ENCODE results near the gene NAGLU.
A peak's percentile ranks its signal among the peaks of the same experiment; 100 is the strongest.
"Not testable (repeated sequence)": the region's sequence is repeated elsewhere in the genome, so short reads cannot be mapped to it uniquely, and the experiment has no call there.

The NAGLU gene

DNA sequence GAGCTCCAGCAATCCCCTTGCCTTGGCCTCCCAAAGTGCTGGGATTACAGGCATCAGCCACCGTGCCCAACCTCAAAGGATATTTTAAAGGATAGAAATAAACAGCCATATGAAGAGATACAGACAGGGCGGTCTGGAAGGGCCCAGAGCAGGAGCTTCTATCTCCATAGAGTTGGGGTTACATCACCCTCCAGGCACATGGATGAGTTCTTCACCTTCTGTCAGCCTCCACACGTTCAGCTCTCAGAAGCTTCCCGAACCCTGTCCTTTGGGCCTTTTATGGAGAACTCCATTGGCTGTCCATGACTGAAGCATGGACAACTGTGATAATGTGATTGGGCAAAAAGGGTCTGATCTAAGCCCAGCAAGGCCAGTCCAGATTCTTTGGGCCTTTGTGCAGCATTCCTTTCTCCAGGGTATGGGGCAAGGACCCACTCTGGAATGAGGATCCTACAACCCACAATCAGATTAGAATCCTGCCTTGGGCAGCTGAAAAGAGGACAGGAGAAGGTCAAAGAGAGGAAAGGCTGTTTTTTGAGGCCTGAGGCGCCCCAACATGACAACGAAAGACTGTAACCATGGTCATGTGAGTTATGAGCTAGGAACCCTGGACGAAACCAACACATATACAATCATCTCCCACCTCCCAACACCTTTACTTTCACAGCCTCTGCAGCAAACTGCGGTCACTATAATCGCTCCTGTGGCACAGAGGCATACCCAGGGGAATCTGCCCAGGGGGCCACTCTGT, 9.9 kb downstream of the NAGLU start:
- not testable (repeated sequence) for DNase-seq

- DNase-seq = no peak
Observed at GRCh38 chr17:42547001-42547461, 11.0 kb downstream of the NAGLU start.

GRCh38 chr17:42547698-42548069, 11.6 kb downstream of the NAGLU start:
- no peak for DNase-seq

DNA sequence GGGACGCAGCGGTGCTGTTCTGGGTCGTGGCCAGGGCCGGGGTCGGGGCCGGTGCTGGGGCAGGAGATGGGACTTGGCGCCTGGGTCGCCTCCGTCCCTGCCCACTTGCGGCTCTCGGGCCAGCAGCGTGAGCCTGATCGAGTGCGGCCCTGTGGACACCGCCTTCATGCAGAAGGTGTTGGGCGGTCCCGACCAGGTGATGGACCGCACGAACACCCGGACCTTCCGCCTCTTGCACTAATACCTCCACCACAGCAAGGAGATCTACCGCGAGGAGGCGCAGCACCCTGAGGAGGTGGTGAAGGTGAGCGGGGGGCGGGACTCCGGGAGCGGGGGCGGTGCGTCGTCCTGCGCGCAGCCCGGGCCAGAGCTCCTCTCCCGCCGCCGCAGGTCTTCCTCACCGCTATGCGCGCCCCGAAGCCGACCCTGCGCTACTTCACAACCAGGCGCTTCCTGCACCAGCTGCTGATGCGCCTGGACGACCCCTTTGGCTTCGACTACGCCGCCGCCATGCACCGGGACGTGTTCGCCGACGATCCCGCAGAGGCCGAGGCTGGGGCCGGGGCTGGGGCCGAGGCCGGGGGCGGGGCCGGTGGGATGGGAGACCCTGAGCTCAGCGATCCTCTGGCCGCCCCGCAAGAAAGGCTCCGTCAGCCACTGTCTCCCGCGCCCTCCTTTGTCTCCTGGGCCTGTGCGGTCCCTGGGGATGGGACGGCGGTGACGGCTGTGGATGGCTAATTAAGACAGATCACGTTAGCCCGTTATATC, 12.2 kb downstream of the NAGLU start:
- DNase-seq = peak in 1 of 14 donors; percentile 48

DNA sequence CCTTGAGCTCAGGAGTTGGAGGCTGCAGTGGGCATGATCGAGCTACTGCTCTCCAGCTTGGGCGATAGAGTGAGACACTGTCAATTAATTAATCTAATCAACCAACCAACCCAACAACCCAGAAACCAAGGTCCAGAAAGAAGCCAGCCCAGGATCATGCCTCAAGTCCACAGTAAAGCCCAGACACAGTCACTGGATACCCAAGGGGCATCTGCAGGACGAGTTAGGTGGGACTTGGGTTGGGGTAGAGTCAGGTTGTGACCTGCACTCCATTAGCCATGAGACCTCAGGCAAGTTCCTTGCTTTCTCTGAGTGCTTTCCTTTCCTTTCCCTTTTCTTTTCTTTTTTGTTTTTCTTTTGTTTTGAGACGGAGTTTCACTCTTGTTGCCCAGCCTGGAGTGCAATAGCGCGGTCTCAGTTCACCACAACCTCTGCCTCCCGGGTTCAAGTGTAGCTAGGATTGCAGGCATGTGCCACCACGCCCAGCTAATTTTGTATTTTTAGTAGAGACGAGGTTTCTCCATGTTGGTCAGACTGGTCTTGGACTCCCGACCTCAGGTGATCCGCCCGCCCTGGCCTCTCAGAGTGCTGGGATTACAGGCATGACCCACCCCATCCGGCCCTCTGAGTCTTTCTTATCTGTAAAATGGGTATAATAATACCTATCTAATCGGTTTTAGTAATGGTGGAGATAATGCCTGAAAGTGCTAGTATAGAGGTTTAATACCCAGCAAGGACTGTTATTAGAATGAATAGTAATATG, 13.1 kb downstream of the NAGLU start:
- DNase-seq = no peak

DNA sequence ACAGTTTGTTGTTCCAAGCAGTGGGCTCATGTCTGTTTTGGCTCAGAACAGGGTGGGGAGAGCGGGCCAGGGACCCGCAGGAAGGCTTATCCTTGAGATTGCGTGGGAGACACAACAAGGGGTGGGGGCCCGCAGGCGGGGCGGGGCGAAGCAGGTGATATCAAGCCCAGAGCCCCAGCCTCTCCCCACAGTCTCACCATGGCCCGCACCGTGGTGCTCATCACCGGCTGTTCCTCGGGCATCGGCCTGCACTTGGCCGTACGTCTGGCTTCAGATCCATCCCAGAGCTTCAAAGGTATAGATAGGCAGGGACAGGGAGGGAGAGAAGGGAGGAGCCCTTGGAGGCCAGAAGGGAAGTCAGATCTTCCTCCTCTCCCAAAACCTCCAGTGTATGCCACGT, 16.7 kb downstream of the NAGLU start, which contains the start of gene HSD17B1:
HSD17B1 (plus strand) TSS at position 188 of the 400 bp plus-strand sequence; CDS start at position 199, 11 bp downstream.
- DNase-seq = not testable (repeated sequence)

DNA sequence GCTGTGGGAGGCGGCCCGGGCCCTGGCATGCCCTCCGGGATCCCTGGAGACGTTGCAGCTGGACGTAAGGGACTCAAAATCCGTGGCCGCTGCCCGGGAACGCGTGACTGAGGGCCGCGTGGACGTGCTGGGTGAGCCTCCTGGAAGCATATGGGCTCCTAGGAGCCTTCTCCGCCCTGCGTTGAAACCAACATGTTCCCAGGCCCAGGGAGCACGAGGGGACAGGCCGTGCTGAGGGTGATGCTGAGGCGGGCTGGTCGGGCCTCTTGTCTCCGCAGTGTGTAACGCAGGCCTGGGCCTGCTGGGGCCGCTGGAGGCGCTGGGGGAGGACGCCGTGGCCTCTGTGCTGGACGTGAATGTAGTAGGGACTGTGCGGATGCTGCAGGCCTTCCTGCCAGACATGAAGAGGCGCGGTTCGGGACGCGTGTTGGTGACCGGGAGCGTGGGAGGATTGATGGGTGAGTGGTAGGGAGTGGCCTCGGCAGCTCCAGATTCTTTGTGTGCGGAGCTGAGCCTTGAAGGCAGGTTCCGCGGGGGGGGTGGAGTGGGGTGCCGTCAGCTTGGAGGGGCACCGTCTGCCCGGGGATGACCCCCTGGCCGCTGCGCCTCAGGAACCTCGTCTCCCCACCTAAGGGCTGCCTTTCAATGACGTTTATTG, 17.2 kb downstream of the NAGLU start:
- no peak for DNase-seq

DNA sequence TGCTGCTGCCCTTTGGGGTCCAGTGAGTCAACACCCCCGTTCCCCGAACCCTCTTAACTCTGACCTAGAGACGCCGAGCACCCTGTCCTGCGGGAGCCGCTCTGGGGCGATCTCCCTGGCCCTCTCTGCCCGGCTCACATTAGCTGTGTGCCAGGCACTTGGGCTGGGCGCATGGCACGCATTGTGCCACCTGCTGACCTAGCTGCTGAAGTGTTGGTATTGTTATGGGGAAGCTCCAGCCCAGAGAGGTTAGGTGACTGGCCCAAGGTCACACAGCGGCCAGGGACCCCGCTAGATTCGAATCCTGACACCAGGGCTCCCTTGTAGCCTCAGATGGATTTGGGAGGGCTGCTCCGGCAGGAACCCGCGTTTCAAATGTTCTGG, 17.8 kb downstream of the NAGLU start:
- no peak for DNase-seq

- peak; percentile 11 to 86 (median 70) for DNase-seq
Observed at GRCh38 chr17:42554250-42555121, 18.4 kb downstream of the NAGLU start.

DNA sequence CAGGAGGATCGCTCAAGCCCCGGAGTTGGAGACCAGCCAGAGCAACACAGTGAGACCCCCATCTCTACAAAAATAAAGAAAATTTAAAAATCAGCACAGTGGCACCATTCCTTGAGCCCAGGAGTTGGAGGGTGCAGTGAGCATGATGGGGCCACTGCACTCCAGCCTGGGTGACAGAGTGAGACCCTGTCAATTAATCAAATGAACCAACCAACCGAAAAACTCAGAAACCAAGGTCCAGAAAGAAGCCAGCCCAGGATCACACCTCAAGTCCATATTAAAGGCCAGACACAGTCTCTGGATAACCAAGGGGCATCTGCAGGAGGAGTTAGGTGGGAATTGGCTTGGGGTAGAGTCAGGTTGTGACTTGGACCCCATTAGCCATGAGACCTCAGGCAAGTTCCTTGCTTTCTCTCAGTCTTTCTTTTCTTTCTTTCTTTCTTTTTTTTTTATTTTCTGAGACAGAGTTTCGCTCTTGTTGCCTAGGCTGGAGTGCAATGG, 19.1 kb downstream of the NAGLU start:
- no peak for DNase-seq

GRCh38 chr17:42555961-42556617, 20.0 kb downstream of the NAGLU start:
- DNase-seq = not testable (repeated sequence)

DNA sequence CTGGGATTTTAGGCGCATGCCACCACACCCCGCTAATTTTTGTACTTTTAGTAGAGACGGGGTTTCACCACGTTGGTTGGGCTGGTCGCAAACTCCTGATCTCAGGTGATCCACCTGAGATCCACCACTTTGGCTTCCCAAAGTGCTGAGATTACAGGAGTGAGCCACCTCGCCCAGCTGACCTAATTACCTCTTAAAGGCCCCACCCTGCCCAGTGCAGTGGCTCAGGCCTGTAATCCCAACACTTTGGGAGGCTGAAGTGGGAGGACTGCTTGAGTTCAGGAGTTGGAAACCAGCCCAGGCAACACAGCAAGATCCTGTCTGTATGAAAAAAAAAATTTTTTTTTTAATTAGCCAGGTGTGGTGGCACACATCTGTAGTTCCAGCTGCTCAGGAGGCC, 23.0 kb downstream of the NAGLU start:
- DNase-seq = no peak

GRCh38 chr17:42560246-42560645, 24.2 kb downstream of the NAGLU start:
- no peak for DNase-seq

- peak; percentile 23 to 93 (median 90) for DNase-seq
Observed at GRCh38 chr17:42561897-42562387, 25.9 kb downstream of the NAGLU start, which contains the start of gene COASY. Gene COASY, plus strand, starts transcription at chr17:42562148. Its CDS starts 475 bp downstream, at chr17:42562623.

DNA sequence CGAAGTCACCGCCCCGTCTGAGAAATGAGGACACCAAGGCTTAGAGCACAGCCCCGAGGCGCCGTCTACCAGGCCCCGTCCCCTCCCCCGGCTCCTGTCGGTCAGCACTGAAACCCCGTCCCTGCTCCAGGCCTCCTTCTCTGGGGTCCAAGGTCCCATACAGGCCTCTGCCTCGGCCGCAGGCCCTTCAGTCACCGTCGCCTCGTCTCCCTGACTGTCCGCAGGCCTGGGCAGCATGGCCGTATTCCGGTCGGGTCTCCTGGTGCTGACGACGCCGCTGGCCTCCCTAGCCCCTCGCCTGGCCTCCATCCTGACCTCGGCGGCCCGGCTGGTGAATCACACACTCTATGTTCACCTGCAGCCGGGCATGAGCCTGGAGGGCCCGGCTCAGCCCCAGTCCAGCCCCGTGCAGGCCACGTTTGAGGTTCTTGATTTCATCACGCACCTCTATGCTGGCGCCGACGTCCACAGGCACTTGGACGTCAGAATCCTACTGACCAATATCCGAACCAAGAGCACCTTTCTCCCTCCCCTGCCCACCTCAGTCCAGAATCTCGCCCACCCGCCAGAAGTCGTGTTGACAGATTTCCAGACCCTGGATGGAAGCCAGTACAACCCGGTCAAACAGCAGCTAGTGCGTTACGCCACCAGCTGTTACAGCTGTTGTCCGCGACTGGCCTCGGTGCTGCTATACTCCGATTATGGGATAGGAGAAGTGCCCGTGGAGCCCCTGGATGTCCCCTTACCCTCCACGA, 26.5 kb downstream of the NAGLU start:
- peak in 1 of 14 donors; percentile 26 for DNase-seq

DNA sequence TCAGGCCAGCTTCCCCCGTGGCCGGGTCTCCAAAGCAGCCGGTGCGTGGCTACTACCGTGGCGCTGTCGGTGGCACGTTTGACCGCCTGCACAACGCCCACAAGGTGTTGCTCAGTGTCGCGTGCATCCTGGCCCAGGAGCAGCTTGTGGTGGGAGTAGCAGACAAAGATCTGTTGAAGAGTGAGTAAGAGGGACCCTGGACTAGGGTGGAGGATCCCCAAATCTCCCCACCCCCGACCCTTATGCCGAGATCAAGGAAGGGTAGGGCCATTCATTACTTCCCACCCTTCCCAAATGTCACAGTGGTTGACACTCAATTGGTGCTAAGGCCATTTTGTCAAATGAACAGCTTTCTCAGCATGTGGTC, 27.1 kb downstream of the NAGLU start:
- no peak for DNase-seq

- no peak for DNase-seq
Observed at GRCh38 chr17:42563543-42563942, 27.5 kb downstream of the NAGLU start.

- no peak for DNase-seq
Observed at GRCh38 chr17:42563950-42564349, 27.9 kb downstream of the NAGLU start.

- no peak for DNase-seq
Observed at GRCh38 chr17:42564815-42565522, 28.9 kb downstream of the NAGLU start.

Measured in C1 segment of cervical spinal cord (tissue), 14 donors.